Activated naive CD8-positive, alpha-beta T cell treated with anti-CD3 and anti-CD28 coated beads, Interleukin-2, amount 50 U/mL, for 16 hours (primary cell): Measurements from ENCODE around the gene ZNF507.
"Not testable (repeated sequence)": the region's sequence is repeated elsewhere in the genome, so short reads cannot be mapped to it uniquely, and the experiment has no call there.

Source experiments
- DNase-seq: peaks from one replicate; pipeline ENCODE4 v3.0.0-alpha.2; 2020; ENCODE audit warnings: low read depth, low spot score

Gene ZNF507

DNA sequence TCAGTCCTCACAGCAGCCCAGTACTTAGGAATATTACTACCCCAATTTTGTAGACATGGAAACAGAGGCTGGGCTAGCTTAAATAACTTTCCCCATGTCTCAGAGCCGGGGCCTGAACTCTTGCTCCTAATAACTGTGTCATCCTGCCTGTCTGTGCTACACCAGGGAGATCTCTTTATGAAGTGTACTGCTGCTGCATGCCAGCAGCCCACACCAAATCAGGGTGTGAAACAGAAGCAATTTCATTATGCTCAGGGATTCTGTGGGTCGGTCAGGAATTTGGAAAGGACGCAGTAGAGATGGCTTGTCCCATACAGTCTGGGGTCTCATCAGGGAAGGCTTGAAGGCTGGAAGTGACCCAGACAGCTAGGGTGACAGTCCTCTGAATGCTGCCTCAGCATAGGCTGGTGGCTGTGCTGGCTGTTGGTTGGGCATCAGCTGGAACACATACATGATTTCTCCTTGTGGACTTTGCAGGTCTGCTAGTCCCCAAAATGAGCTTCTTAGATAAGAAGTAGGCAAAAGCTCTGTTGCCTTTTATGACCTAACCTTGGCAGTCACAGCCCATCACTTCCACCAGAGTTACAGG lies 22.6 kb downstream of the ZNF507 start:
- DNase-seq = no peak

DNA sequence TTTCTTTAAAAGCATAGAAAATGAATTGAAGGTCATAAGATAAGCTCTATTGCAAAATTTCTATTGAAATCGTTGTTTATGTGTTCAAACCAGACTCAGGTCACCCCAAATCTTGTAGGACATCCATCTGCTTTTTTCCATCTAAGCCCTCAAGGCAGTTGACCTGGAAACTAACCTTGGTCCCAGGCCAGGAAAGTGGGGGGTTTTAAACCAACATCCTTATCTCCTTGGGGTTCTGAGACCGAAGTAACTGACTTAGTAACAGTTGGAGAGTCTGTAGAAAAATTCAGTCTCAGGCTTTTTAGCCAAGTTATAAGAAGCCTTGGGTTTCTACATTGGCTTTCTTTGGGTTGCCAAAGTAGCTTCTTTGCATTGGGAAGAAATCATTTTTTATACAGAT lies 23.4 kb downstream of the ZNF507 start:
- DNase-seq = no peak

DNA sequence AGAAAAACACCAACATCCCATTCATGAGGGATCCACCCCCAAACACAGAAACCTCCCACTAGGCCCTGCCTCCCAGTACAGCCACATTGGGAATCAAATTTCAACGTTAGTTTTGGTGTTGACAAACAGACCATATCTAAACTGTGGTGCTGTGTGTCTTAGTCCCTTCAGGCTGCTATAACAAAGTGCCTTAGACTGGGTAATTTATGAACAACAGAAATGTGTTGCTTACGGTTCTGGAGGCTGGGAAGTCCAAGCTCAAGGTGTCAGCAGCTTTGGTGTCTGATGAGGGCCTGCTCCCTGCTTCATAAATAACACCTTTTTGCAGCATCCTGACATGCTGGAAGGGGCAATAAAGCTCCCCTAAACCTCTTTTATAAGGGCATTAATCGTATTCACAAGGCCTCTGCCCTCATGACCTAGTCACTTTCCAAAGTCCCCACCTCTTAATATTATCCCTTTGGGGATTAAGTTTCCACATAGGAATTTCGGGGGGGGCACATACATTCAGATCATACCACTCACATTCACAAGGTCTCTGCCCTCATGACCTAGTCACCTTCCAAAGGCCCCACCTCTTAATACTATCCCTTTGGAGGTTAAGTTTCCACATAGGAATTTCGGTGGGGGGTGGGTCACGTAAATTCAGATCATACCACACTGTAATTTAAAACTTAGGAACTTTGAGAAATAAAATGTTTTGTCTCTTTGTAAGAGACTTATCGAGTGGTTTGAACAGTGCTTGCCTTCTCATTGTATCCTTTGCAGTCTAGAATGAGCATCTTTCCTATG lies 27.5 kb downstream of the ZNF507 start:
- DNase-seq = no peak

DNA sequence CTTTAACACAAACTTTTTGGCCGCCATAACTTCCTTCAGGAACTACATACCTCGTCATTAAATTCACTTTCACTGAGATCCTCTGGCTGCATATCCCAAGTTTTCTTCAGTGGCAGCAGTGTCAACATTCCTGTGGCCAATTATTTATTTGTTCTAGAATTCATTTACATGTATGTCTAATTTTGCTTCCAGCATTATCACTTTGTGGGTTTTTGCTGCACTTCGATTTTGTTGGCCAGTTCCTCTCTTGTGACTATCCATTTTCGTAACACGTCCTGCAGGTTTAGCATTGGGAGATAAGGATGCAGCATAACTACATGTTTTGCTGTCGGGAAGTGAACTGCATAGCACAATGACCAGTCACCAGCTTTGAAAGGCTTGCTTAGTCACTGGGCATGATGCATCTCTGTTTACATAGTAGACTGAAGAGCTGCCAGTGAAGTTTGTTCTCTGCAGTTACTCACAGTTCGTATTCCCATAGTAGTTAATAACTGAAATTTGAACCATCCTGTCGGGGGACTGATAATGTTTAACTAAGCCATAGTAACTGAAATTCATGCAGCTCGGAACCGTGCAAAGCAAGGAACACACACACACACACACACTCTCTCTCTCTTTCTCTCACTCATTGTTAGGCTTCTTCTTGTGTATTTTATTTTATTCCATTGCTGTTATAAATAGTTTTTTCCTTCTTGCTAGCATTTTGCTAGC lies 28.3 kb downstream of the ZNF507 start:
- no peak for DNase-seq

DNA sequence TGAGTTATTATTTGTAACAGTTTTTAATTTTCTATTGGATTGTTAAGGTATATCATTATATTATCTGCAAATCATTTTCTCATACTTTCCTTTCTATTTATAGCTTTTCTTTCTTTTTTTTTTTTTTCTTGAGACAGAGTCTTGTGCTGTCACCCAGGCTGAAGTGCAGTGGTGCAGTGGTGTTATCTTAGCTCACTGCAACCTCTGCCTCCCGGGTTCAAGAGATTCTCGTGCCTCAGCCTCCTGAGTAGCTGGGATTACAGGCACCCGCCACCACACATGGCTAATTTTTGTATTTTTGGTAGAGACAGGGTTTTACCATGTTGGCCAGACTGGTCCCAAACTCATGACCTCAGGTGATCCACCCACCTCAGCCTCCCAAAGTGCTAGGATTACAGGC lies 29.0 kb downstream of the ZNF507 start:
- not testable (repeated sequence) for DNase-seq

DNA sequence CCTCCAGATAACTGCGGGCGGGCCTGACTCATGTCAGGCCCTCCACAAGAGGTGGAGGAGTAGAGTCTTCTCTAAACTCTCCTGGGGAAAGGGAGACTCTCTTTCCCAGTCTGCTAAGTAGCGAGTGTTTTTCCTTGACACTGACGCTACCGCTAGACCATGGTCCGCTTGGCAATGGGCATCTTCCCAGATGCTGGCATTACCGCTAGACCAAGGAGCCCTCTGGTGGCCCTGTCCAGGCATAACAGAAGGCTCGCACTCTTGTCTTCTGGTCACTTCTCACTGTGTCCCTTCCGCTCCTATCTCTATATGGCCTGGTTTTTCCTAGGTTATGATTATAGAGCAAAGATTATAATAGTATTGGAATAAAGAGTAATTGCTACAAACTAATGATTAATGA lies 31.7 kb downstream of the ZNF507 start:
- DNase-seq = not testable (repeated sequence)

DNA sequence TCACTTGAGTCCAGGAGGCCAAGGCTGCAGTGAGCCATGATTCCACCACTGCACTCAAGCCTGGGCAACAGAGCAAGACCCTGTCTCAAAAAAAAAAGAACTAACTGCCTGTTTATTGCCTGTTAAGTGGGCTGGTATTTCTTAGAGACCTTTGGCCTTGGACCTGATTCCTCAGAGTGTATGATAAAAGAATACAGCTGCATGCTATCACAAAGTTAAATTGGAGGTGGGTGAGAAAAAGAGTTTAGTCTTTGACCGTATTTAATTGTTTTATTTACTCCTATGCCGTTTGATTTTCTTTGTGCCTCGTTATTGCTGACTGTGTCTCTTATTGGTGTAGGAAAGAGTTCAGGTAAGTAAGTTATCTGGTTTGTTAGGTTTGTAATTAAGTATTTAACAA lies 34.9 kb downstream of the ZNF507 start:
- DNase-seq = no peak

DNA sequence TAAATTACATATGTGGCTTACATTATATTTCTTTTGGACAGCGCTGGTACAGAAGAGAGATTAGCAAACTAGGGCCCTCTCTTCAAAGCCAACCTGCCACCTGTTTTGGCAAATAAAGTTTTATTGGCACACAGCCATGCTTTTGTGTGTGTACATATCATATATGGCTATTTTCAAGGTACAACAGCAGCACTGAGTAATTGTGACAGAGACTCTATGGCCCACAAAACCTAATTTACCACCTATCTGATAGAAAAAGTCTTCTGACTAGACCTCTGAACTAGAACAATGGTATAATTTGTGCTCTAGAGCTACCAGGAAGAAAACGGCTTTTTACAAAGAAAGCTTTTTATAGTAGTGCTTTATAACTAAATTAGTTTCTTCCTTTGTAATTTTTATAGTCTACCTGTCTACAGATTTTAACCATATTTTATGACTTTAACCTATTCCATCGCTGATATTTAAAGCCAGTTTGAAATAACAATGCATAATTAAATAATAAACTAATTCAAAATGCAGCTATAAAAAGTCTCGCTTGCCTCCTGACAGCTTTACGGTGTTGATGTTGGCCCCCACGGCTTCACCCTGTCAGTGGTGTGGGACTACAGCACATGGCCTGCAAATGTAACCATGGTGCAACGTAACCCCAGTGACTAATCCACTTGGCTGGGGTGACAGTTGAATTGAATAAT lies 42.4 kb downstream of the ZNF507 start:
- DNase-seq = no peak

DNA sequence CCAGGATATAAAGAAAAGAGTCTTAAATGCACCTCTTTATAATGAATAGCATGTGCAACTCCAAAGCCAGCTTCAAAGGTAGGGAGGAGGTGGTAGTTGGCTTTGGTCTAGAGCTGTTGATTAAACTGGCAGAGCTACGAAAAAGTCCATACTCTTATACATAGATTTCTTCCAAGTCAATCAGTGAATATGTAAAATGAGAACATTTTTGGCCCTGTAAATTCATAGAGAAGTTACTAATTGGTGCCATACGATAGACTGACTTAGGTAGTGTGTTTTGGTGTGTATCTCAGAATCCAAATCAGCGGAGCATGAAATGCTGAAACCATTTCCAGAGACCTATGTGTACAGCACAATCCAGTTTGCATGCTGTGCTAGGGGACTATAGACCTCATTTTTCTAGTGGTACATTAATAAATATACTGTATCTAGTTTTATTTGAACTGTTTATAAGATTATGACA lies 43.0 kb downstream of the ZNF507 start:
- no peak for DNase-seq

DNA sequence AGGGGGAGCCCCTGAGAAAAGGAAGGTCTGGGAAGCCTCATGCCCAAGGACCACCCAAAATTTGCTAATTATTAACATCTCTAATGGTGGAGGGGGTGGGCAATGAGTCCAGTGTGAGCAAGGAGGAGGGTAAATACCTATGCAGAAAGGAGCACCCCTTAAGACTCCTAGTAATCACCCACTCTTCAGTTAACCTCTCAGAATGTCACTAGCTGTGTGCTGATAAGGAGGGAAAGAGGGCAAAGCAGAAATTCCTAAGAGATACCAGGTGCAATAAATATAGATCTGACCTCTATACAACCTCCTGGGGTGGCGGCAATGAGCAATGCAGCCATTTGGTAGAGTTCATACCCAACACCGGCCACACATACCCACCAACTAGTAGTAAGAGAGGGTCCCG lies 47.5 kb downstream of the ZNF507 start:
- DNase-seq = no peak

DNA sequence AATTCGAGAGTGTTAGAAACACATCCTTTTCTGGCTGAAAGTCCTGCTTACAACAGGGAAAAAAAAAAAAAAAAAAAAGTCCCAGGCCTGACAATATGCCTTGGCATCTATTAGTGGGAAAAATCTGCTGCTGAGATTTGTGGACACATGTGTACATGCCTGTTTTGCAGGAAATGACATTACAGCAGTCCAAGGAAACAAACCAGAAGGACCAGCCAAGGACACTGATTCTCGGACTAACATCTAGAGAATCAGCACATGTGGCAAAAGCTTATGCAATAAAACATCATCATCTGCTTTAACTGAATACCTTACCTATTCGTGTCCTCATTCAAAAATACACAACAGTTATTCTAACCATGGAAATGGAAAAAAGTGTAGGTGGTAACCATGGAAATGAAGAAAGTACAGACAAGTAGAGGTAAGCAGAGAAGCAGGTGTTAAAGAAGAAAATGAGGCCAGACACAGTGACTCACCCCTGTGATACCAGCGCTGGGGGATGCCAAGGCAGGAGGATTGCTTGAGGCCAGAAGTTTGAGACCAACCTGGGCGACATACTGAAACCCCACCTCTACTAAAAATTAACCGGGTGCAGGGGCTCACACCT lies 50.7 kb downstream of the ZNF507 start:
- DNase-seq = no peak

DNA sequence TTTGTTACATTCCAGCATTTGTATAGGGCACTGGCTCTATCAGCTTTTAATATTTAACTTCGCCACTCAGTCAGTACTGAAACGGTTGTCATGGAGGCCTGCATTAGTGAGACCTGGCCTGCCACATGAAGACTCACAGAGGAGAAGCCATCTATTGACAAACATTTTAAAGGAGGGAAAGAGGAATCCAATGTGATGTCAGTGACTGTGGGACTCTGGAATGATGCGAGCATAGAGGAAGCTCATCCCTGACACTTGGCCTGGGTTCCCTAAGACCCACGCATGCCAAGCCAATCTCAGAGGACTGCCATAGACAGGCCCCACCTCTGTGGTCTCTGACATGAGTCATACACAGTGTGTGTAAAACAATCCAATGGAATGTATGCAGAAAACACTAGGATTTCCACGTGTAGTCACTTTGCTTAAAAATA lies 52.3 kb downstream of the ZNF507 start:
- no peak for DNase-seq

DNA sequence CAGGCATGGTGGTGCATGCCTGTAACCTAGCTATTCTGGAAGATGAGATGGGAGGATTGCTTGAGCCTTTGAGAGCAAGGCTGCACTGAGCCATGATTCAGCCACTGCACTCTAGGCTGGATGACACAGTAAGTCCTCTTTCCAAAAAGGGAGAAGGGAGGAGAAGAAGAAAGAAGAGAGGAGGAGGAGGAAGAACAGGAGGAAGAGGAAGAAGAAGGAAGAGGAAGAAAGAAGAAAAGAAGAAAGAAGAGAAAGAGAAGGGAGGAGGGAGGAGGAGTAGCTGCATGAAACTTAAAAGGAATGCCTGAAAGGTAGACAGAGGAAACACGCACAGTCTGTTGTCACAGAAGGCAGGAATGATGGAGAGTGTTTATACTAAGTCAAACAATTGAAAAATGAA lies 56.6 kb downstream of the ZNF507 start:
- no peak for DNase-seq

DNA sequence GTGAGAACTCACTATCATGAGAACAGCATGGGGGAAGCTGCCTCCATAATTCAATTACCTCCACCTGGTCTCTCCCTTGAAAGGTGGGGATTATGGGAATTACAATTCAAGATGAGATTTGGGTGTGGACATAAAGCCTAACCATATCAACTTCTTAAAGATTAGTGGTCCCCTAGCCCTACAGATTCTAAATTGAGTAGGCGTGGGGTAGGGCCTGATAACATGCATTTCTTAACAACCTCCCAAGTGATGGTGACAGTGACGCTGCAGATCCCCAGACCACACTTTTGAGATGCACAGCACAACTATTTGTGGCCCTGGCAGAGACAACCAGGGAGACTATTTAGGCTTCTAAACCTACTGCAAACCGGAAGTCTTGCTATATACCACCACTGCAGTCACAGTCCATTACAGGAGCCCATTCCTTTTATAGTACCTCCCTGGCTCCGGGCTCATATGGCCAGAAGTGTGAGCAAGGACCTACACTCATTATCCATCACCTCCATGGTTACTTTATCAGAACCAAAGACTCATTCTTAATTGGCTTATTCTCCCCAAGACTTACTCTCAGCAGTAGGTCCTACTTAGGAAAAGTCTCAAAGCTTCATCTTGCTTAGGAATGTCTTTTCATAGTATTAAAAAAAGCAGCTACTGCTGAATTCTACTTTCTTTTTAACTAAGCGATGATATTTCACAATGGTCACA lies 58.0 kb downstream of the ZNF507 start:
- DNase-seq = no peak

DNA sequence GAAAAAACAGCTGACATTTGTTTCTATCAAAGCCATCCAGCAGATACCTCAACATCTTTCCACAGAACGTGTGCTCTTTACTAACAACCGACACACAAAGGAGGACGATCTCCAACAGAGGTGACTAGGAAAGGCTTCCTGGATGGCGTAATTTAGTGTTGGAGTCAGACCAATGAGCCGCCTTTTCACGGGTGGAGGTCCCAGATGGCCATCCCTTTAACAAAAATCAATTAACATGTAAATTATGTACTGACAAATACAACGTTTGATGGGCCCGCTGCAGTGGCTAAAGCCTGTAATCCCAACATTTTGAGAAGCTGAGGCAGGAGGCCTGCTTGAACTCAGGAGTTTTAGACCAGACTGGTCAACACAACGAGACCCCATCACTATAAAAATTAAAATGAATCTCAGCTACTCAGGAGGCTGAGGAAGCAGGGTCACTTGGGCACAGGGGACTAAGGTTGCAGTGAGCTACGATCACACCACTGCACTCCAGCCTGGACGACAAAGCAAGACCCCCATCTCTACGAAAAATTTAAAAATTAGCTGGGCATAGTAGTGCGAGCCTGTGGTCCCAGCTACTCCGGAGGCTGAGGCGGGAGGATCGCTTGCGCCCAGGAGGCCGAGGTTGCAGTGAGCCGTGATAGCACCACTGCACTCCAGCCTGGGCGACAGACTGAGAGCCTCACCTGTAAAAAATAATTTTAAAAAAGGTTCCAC lies 59.0 kb downstream of the ZNF507 start:
- DNase-seq = no peak

DNA sequence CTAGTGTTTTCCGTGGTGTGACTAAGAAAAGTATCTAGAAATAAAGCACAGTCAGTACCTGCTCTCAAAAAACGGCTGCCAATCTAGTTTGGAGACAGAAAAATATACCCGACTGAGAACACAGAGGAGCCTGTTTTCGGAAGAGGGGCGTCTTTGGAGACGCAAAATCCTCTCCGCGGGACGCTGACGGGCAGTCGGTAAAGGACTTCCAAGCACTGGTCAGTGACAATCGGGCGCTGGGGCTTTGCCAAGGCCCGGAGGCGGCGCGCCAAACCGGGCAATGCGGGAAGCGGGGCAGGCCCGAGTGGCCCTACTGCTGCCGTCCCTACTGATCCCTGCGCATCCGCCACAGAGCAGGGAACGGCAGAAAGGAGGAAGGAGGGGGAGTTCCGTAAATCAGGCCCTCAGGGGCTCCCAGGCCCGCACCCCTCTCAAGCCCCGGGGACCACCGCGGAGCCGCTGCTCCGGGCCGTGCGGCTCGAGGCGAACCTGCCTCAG lies 59.6 kb downstream of the ZNF507 start:
- DNase-seq = no peak

DNA sequence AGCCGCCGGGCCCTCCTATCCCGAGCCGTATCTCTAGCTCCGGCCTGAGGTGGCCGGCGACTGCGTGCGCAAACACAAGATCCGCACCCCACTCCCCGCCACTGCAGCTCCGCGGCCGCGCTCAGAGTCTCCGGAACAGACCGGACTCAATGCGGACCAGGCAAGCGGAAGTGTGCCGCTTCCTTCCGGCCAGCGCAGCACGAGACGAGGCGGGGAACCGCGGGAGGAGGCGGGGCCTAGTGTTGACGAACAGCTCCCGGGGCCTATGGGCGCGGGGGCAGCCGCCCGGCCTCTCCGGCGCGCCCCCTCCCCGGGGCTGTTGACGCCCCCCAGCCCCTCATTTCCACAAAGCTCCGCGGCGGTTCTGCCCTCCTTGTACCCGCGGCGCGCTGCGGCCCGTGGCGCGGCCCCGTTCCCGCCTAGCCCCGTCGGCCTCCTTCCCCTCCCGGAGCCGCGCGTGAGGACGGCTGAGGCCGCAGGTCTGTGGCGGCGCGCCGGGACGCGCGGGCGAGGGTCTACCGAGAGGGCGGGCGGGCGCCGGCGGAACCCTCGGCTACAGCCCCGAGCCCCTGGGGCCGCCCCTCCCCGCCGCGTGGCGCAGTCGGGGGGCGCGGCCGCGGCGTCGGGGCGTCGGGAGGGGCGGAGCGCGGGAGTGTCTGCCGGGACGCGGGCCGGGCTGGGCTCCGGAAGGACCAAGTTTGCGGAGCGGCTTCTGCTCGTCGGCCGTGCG lies 60.2 kb downstream of the ZNF507 start, which contains the start of gene DPY19L3:
Gene DPY19L3 (plus strand): TSS at position 340 of the 730 bp plus-strand sequence. CDS start 2,484 bp downstream, outside the sequence.
- peak; percentile 81 for DNase-seq

DNA sequence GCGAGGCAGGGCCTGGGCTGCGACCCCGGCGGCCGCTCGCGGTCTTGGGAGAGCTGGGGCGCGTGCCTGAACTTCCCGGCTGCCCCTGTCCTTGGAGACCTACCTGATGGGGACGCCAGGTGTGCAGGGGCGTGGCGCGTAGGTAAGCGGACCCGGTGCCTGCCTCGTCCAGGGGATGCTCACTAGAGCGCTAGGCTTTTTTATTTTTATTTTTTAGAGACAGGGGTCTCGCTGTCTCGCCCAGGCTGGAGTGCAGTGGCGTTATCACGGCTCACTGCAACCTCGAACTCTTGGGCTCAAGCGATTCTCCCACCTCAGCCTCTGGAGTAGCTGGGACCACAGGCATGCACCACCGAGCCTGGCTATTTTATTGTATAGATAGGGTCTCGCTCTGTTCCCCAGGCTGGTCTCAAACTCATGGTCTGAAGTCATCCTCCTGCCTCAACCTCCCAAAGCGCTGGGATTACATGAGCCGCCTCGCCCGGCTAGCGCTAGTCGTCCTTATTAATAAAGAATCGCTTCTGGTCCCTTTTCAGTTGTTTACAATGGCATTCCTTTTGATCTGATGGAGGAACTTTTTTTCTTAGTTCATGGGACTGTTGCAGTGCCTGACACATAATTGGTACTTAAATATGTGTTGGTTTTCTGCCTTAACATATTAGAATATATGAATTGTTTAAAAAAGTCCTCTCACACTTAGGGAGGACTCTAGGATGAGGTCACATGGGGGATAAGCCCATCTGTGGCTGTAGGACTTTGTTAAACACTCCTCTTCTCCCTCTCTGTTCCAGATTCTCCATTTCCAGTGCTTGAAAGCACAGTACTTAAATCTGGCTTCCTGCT lies 61.0 kb downstream of the ZNF507 start:
- no peak for DNase-seq
